ENCODE measurements around the gene GRIP1.

GRIP1 gene

GRCh38 chr12:66640691-66641460 is 38.0 kb downstream of the GRIP1 start:
- no peak for DNase-seq (ENCODE audit: low read depth in 2 of 2)

GRCh38 chr12:66638666-66639065 is 40.2 kb downstream of the GRIP1 start:
- no peak for DNase-seq (ENCODE audit: low read depth in 2 of 2)

- no peak for DNase-seq (ENCODE audit: low read depth in 2 of 2)
Observed at GRCh38 chr12:66637699-66638301, 41.1 kb downstream of the GRIP1 start.

- no peak for DNase-seq (ENCODE audit: low read depth in 2 of 2)
Observed at GRCh38 chr12:66636771-66637170, 42.1 kb downstream of the GRIP1 start.

GRCh38 chr12:66633676-66634075 is 45.2 kb downstream of the GRIP1 start:
- no peak for DNase-seq (ENCODE audit: low read depth in 2 of 2)

- no peak for DNase-seq (ENCODE audit: low read depth in 2 of 2)
Observed at GRCh38 chr12:66629138-66629870, 49.6 kb downstream of the GRIP1 start.

GRCh38 chr12:66627988-66628317 is 50.9 kb downstream of the GRIP1 start:
- no peak for DNase-seq (ENCODE audit: low read depth in 2 of 2)

GRCh38 chr12:66627270-66627987 is 51.4 kb downstream of the GRIP1 start:
- no peak for DNase-seq (ENCODE audit: low read depth in 2 of 2)

GRCh38 chr12:66624806-66625205 is 54.1 kb downstream of the GRIP1 start:
- no peak for DNase-seq (ENCODE audit: low read depth in 2 of 2)

GRCh38 chr12:66623455-66623854 is 55.4 kb downstream of the GRIP1 start:
- DNase-seq (ENCODE audit: low read depth in 2 of 2), result no peak

- no peak for DNase-seq (ENCODE audit: low read depth in 2 of 2)
Observed at GRCh38 chr12:66620688-66621087, 58.2 kb downstream of the GRIP1 start.

GRCh38 chr12:66620026-66620425 is 58.9 kb downstream of the GRIP1 start:
- no peak for DNase-seq (ENCODE audit: low read depth in 2 of 2)

- no peak for DNase-seq (ENCODE audit: low read depth in 2 of 2)
Observed at GRCh38 chr12:66617991-66618390, 60.9 kb downstream of the GRIP1 start.

GRCh38 chr12:66612090-66612775 is 66.6 kb downstream of the GRIP1 start:
- no peak for DNase-seq (ENCODE audit: low read depth in 2 of 2)

- DNase-seq (ENCODE audit: low read depth in 2 of 2), result no peak
Observed at GRCh38 chr12:66607147-66607546, 71.7 kb downstream of the GRIP1 start.

GRCh38 chr12:66605293-66605692 is 73.6 kb downstream of the GRIP1 start:
- no peak for DNase-seq (ENCODE audit: low read depth in 2 of 2)

GRCh38 chr12:66603981-66604479 is 74.8 kb downstream of the GRIP1 start:
- DNase-seq (ENCODE audit: low read depth in 2 of 2), result no peak

- no peak for DNase-seq (ENCODE audit: low read depth in 2 of 2)
Observed at GRCh38 chr12:66603461-66603860, 75.4 kb downstream of the GRIP1 start.

GRCh38 chr12:66602483-66603143 is 76.3 kb downstream of the GRIP1 start:
- no peak for DNase-seq (ENCODE audit: low read depth in 2 of 2)

GRCh38 chr12:66600903-66601302 is 78.0 kb downstream of the GRIP1 start:
- no peak for DNase-seq (ENCODE audit: low read depth in 2 of 2)

- no peak for DNase-seq (ENCODE audit: low read depth in 2 of 2)
Observed at GRCh38 chr12:66599816-66600215, 79.1 kb downstream of the GRIP1 start.
